ENCODE measurements around the gene LRCH1.

GRCh38 chr13:46731535-46731934, 178.6 kb downstream of the LRCH1 start:
- no peak for TF ChIP-seq CTCF (conservative IDR thresholded peaks at IDR 0.05)
- no peak for TF ChIP-seq EZH2 (IDR thresholded peaks at IDR 0.05; ENCODE audit: low read depth)

Measured in PC-9 (cell line).